Measurements from ENCODE around the gene SAMD4B.
"Not testable (repeated sequence)": the region's sequence is repeated elsewhere in the genome, so short reads cannot be mapped to it uniquely, and the experiment has no call there.

The SAMD4B gene

GRCh38 chr19:39310558-39311311 is 31.5 kb upstream of the SAMD4B start:
- DNase-seq (ENCODE audit: low read depth) = no peak

- no peak for DNase-seq (ENCODE audit: low read depth)
These were observed 28.0 kb upstream of the SAMD4B start for GRCh38 chr19:39314016-39314728.

DNA sequence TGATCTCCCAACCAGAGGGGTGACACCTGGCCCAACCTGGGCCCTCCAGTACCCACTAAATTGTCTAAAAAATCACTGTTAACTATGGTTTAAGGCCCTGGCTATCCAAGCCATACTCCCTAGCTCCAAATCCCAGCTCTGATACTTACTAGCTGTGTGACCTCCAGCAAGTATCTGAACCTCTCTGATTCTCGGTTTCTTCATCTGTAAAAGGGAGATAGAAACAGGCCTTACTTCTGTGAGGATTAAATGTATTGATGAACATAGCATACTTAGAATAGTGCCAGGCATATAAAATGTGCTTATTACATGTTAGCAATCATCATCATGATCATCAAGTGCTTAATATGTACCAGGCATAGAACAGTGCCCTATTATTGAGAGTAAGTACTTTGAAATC is 26.3 kb upstream of the SAMD4B start:
- DNase-seq (ENCODE audit: low read depth) = no peak

DNA sequence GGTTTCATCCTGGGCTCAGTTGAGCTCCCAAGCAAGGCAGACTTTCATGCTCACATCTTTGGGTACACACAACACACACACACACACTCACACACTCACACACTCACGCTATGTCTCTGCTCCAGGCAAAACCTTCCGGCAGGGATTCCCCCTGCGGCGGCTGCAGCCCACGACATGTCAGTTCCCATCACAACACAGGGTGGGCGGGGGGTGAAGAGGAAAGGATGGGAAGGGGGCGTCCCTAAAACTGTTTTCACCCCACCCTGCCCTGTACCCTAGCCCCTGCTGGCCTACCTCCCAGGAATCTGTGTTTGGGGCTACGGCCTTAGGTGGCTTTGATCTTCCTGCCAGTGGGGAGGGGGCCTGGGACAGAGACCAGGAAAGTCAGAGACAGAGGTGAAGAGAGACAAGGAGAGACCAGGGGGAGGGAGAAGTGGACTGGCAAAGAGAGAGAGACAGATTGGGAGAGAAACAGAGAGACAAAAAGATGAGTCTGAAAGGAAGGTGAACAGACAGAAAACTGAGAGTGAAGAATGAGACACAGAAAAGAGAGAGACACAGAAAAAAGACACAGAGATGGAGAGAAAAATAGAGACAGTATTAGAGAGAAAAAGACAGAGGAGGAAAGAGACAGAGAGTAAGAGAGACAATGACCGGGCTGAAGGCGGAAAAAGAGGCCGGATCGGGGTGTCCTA is 25.4 kb upstream of the SAMD4B start:
- DNase-seq (ENCODE audit: low read depth) = no peak

DNA sequence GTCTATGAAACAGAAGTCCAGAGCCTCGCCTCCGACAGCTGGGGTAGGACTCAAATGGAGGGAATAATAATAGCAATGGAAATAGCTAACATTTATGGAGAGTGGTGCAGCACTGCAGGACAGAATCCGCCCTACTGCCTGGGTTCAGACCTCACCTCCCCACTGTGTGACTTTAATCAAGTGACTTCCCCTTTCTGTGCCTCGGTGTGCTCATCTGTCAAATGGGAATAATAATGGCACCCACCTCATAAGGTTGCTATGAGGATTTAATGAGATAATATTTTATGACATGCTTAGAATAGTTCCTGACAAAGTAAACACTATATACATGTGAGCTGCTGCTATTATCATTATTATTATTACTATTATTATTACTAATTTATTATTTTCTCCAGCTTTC is 24.7 kb upstream of the SAMD4B start:
- no peak for DNase-seq (ENCODE audit: low read depth)

GRCh38 chr19:39318071-39318470 is 24.1 kb upstream of the SAMD4B start:
- no peak for DNase-seq (ENCODE audit: low read depth)

DNA sequence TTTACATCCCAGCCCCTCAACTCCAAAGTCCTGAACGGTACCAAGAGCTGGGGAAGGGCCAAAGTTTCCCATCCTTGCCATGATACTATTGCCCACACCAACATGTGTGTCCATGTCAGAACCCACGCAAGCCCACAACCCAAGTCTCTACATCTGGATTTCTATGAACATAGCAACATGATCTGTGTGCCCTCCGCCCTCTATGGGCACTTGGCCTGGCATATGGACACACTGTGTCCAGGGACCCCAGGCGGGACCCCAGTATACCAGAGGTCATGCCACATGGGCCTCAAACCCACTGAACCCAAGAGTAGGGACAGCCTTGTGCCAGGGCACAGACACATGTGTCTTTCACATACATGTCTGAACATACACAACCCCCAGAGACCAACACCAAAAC is 23.5 kb upstream of the SAMD4B start:
- DNase-seq (ENCODE audit: low read depth) = no peak

GRCh38 chr19:39319098-39319891 is 22.9 kb upstream of the SAMD4B start:
- no peak for DNase-seq (ENCODE audit: low read depth)

DNA sequence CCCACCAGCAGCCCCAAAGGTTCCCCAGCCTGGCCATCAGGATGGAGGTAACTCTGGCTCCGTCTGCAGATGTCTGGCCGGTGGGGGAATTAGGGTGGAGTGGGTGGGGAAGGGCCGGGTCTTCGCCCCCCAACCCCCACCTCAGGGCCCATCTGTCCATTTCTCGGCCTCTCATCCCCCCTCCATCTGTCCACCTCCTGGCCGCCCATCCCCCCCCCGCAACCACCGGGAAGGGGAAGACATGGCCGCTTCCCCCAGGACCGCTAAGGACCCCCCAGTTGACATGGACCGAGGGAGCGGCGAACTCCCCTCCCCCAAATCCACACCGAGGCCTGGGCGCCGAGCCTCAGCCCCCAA is 22.4 kb upstream of the SAMD4B start:
- DNase-seq (ENCODE audit: low read depth) = no peak

- no peak for DNase-seq (ENCODE audit: low read depth)
These were observed 20.9 kb upstream of the SAMD4B start for GRCh38 chr19:39321117-39321831.

DNA sequence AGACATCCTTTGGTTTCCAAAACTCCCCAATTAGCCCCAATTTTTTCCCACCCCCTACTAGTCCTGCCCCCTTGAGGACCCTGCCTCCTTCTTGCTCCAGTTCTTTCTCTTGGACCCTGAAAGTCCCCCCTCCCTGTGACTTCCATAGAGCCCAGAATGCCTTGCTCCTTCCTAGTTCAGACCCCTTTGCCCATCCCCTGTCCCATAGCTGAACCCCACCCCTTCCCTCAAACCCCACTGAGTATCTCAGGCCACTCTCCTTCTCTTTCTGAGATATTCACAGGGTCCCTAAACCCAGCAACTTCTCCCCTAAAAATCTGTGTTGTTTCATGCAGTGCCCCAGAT is 20.4 kb upstream of the SAMD4B start:
- no peak for DNase-seq (ENCODE audit: low read depth)

- DNase-seq (ENCODE audit: low read depth) = no peak
These were observed 17.9 kb upstream of the SAMD4B start for GRCh38 chr19:39324242-39324842.

DNA sequence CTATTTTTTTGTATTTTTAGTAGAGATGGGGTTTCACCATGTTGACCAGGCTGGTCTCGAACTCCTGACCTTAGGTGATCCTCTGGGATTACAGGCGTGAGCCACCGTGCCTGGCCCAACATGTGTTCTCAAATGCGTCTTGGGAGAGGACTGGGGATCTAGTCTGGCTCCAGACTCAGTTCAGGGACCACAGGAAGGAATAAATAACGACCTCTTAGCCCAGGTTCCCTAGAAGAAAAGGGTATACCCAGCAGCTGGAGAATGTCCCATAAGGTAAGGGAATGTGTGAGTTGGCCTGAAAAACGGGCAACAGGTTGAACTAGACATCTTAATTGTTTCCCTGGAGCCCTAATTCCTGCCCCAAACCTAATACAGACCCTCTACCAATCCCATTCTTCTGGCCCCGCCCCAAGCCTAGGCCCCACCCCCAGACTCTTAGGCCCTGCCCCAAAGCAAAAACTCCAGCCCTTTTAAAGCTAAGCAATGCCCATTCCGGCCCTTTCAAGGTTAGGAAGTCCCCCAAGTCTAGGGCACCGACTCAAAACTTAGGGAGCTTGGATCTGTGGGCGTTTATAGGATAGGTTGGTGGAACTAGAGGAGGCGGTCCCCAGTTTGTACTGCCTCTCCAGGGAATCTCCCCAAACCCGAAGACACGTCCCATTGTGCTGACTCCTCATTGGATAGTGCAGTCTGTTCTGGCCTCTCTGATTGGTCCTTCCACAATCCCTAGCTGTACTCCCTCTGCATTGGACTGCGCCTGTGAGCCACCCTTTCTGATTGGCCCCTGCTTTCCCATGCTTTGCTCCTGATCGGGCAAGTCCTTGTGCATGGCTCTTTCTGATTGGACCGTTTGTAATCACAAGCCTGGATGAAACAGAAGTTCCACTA is 16.2 kb upstream of the SAMD4B start:
- DNase-seq (ENCODE audit: low read depth) = no peak

DNA sequence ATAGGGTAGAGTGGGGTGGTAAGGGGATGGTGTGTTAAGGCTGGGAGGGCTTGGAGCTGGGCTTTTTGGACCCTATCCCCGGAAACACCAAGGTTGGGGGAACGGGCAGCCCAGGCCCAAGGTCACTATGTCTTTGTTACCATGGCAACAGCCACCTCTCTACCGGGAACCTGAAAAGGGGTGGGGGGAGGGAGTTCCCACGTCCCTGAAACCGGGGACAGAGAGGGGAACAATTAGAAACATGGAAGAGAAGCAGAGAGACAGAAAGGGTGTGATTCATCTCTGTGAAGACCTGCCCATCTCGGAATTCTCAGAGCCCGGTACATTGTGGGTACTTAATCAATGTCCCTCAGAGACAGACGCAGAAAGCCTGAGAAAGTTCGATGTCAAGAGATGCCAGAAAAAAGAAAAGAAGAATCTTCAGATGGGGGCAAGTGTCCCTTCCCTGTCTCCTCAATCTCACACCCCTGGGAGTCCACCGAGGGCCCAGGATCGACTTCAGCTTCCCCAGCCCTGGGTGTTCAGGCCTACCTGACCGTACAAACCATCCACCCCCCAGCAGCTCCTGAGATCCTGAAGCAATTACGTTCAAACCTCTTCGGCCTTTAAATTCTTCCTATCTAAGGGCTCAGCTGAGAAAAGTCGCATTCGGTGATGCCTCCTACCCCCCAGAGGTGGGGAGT is 14.7 kb upstream of the SAMD4B start:
- DNase-seq (ENCODE audit: low read depth) = no peak

- peak; percentile 82 for DNase-seq (ENCODE audit: low read depth)
These were observed 14.0 kb upstream of the SAMD4B start for GRCh38 chr19:39328046-39328705.

GRCh38 chr19:39329948-39330347 is 12.3 kb upstream of the SAMD4B start:
- no peak for DNase-seq (ENCODE audit: low read depth)

- no peak for DNase-seq (ENCODE audit: low read depth)
These were observed 9.9 kb upstream of the SAMD4B start for GRCh38 chr19:39332293-39332692.

DNA sequence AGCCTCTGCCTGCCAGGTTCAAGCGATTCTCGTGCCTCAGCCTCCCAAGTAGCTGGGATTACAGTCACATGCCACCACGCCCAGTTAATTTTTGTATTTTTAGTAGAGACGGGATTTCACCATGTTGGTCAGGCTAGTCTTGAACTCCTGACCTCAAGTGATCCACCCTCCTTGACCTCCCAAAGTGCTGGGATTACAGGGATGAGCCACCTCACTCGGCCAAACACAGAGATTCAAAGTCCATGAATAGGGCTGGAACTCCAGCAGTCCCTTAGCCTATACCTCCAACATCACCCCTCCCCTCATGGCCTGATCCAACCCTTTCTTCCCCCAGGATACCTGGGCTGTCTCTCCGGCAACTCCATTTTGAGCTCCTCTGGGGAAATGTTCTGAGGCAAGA is 9.5 kb upstream of the SAMD4B start:
- DNase-seq (ENCODE audit: low read depth) = not testable (repeated sequence)

GRCh38 chr19:39333507-39333906 is 8.7 kb upstream of the SAMD4B start:
- DNase-seq (ENCODE audit: low read depth) = no peak
